ENCODE measurements around the gene IGLON5. TPM values are rescaled to one million over a fixed set of nuclear protein-coding genes. Genes with fewer than 3 reads are reported as not detected.

The IGLON5 gene
- polyA plus RNA-seq, 1 donor: 0.10 TPM

GRCh38 chr19:51338563-51339312 is 27.3 kb downstream of the IGLON5 start:
- no peak for DNase-seq (ENCODE audit: low read depth)

- no peak for DNase-seq (ENCODE audit: low read depth)
Measured at GRCh38 chr19:51339313-51339686, 27.9 kb downstream of the IGLON5 start.

- DNase-seq (ENCODE audit: low read depth): no peak
Measured at GRCh38 chr19:51339687-51340656, 28.5 kb downstream of the IGLON5 start.

- DNase-seq (ENCODE audit: low read depth): no peak
Measured at GRCh38 chr19:51341066-51341465, 29.6 kb downstream of the IGLON5 start.

GRCh38 chr19:51341976-51342580 is 30.6 kb downstream of the IGLON5 start, which contains the start of gene VSIG10L:
VSIG10L (minus strand) TSS chr19:51342139; CDS start chr19:51342124, 15 bp downstream.
- no peak for DNase-seq (ENCODE audit: low read depth)

- no peak for DNase-seq (ENCODE audit: low read depth)
Measured at GRCh38 chr19:51342631-51343569, 31.5 kb downstream of the IGLON5 start.

- no peak for DNase-seq (ENCODE audit: low read depth)
Measured at GRCh38 chr19:51345076-51345620, 33.7 kb downstream of the IGLON5 start.

GRCh38 chr19:51346742-51347141 is 35.3 kb downstream of the IGLON5 start:
- DNase-seq (ENCODE audit: low read depth): no peak

- no peak for DNase-seq (ENCODE audit: low read depth)
Measured at GRCh38 chr19:51347209-51347928, 35.9 kb downstream of the IGLON5 start.

GRCh38 chr19:51351266-51351990 is 40.0 kb downstream of the IGLON5 start:
- DNase-seq (ENCODE audit: low read depth): no peak

- DNase-seq (ENCODE audit: low read depth): no peak
Measured at GRCh38 chr19:51352783-51353360, 41.4 kb downstream of the IGLON5 start.

- no peak for DNase-seq (ENCODE audit: low read depth)
Measured at GRCh38 chr19:51354103-51354741, 42.8 kb downstream of the IGLON5 start.

GRCh38 chr19:51354742-51355148 is 43.3 kb downstream of the IGLON5 start:
- DNase-seq (ENCODE audit: low read depth): no peak

GRCh38 chr19:51356159-51356801 is 44.8 kb downstream of the IGLON5 start:
- DNase-seq (ENCODE audit: low read depth): no peak

GRCh38 chr19:51357952-51358351 is 46.5 kb downstream of the IGLON5 start:
- DNase-seq (ENCODE audit: low read depth): no peak

- no peak for DNase-seq (ENCODE audit: low read depth)
Measured at GRCh38 chr19:51359294-51359693, 47.9 kb downstream of the IGLON5 start.

- DNase-seq (ENCODE audit: low read depth): no peak
Measured at GRCh38 chr19:51361239-51361638, 49.8 kb downstream of the IGLON5 start.

Data from forelimb muscle (tissue), 1 donor.